ENCODE results near the gene SNX9. TPM values are rescaled to one million over a fixed set of nuclear protein-coding genes. Genes with fewer than 3 reads are reported as not detected.
A peak's percentile ranks its signal among the peaks of the same experiment; 100 is the strongest.
"Not testable (repeated sequence)": the region's sequence is repeated elsewhere in the genome, so short reads cannot be mapped to it uniquely, and the experiment has no call there.

The SNX9 gene
- total RNA-seq, 2 experiments from 2014 or later: 46.6 to 48.5 TPM

GRCh38 chr6:157853902-157854502 lies 31.0 kb downstream of the SNX9 start:
- POLR2A ChIA-PET: no interaction called here

GRCh38 chr6:157855325-157855724 lies 32.3 kb downstream of the SNX9 start:
- ATAC-seq (ENCODE audit: poor library complexity): no peak
- H3K36me3 Mint-ChIP-seq (ENCODE audit: low read depth): peaks cover 48% of the 10 kb centered on the region
- H3K9me3 Mint-ChIP-seq: peaks cover 7% of the 10 kb centered on the region
- peaks cover 79% of the 10 kb centered on the region for H3K4me1 Mint-ChIP-seq (ENCODE audit: low read depth)
- POLR2A ChIA-PET: no interaction called here
- TF ChIP-seq CTCF (IDR thresholded peaks at IDR 0.05): no peak
- Histone ChIP-seq H3K36me3 (ENCODE audit: insufficient read depth, low read length) (no peaks in the 10 kb centered on the region), H3K9me3 (ENCODE audit: control insufficient read depth in 1 of 2, insufficient read depth in 1 of 2, low read length in 2 of 2) (peaks cover 21 to 23% of the 10 kb centered on the region in 2 experiments), H3K27me3 (ENCODE audit: control insufficient read depth in 1 of 2, insufficient read depth in 2 of 2, low read length in 2 of 2) (no peaks in the 10 kb centered on the region), H3K4me1 (ENCODE audit: insufficient read depth, low read length) (peaks cover 11% of the 10 kb centered on the region), H3K27ac (ENCODE audit: low read depth in 1 of 2, low read length in 2 of 2) (no peak overlapping the region), H3K4me3 (ENCODE audit: low read length) (no peak overlapping the region)
- no peak overlapping the region for H3K4me3 Mint-ChIP-seq
- CTCF ChIA-PET: no interaction called here
- no peaks in the 10 kb centered on the region for H3K27me3 Mint-ChIP-seq
- H3K27ac Mint-ChIP-seq: no peak overlapping the region
- intact Hi-C loops (cut with DNase I, micrococcal nuclease): no loop called here
- DNase-seq: no peak

More at GRCh38 chr6:157853902-157854502, 31.0 kb downstream of the SNX9 start:
- Mint-ChIP-seq H3K4me1 (ENCODE audit: low read depth) (peaks cover 79% of the 10 kb centered on the region), H3K9me3 (peaks cover 13% of the 10 kb centered on the region), H3K27ac (no peak overlapping the region), H3K4me3 (no peak overlapping the region), H3K27me3 (no peaks in the 10 kb centered on the region), H3K36me3 (ENCODE audit: low read depth) (peaks cover 61% of the 10 kb centered on the region)
- Histone ChIP-seq H3K27ac (ENCODE audit: low read depth in 1 of 2, low read length in 2 of 2) (no peak overlapping the region), H3K27me3 (ENCODE audit: control insufficient read depth in 1 of 2, insufficient read depth in 2 of 2, low read length in 2 of 2) (no peaks in the 10 kb centered on the region), H3K36me3 (ENCODE audit: insufficient read depth, low read length) (no peaks in the 10 kb centered on the region), H3K4me1 (ENCODE audit: insufficient read depth, low read length) (peaks cover 12% of the 10 kb centered on the region), H3K9me3 (ENCODE audit: control insufficient read depth in 1 of 2, insufficient read depth in 1 of 2, low read length in 2 of 2) (peaks cover 21 to 23% of the 10 kb centered on the region in 2 experiments), H3K4me3 (ENCODE audit: low read length) (no peak overlapping the region)
- no peak for TF ChIP-seq CTCF (IDR thresholded peaks at IDR 0.05)
- ATAC-seq (ENCODE audit: poor library complexity) (no peak), DNase-seq (no peak)
- intact Hi-C loops (cut with DNase I, micrococcal nuclease): no loop called here
- CTCF ChIA-PET: no interaction called here

- H3K27me3 Mint-ChIP-seq; H3K9me3 Mint-ChIP-seq; H3K36me3 ChIP-seq (ENCODE audit: insufficient read depth, low read length); CTCF ChIA-PET; ATAC-seq (ENCODE audit: poor library complexity); POLR2A ChIA-PET; H3K27ac Mint-ChIP-seq; H3K4me3 ChIP-seq (ENCODE audit: low read length); DNase-seq; H3K27me3 ChIP-seq (ENCODE audit: control insufficient read depth in 1 of 2, insufficient read depth in 2 of 2, low read length in 2 of 2); H3K27ac ChIP-seq (ENCODE audit: low read depth in 1 of 2, low read length in 2 of 2); intact Hi-C loops (cut with DNase I, micrococcal nuclease); H3K4me3 Mint-ChIP-seq: not testable (repeated sequence)
- H3K9me3 ChIP-seq (ENCODE audit: control insufficient read depth in 1 of 2, insufficient read depth in 1 of 2, low read length in 2 of 2): peaks cover 20 to 21% of the 10 kb centered on the region in 2 experiments
- H3K4me1 ChIP-seq (ENCODE audit: insufficient read depth, low read length): peaks cover 13% of the 10 kb centered on the region
- Mint-ChIP-seq H3K36me3 (ENCODE audit: low read depth) (peaks cover 44% of the 10 kb centered on the region), H3K4me1 (ENCODE audit: low read depth) (peaks cover 80% of the 10 kb centered on the region)
Observed at GRCh38 chr6:157855804-157856203, 32.8 kb downstream of the SNX9 start.

GRCh38 chr6:157858664-157859063 lies 35.6 kb downstream of the SNX9 start:
- intact Hi-C loops (cut with DNase I, micrococcal nuclease); H3K9me3 Mint-ChIP-seq; CTCF ChIA-PET; DNase-seq; H3K36me3 ChIP-seq (ENCODE audit: insufficient read depth, low read length); ATAC-seq (ENCODE audit: poor library complexity); H3K27ac ChIP-seq (ENCODE audit: low read depth in 1 of 2, low read length in 2 of 2); H3K4me3 ChIP-seq (ENCODE audit: low read length); H3K4me3 Mint-ChIP-seq; H3K27me3 Mint-ChIP-seq; H3K27me3 ChIP-seq (ENCODE audit: control insufficient read depth in 1 of 2, insufficient read depth in 2 of 2, low read length in 2 of 2); POLR2A ChIA-PET; H3K9me3 ChIP-seq (ENCODE audit: control insufficient read depth in 1 of 2, insufficient read depth in 1 of 2, low read length in 2 of 2): not testable (repeated sequence)
- H3K4me1 ChIP-seq (ENCODE audit: insufficient read depth, low read length): peaks cover 13% of the 10 kb centered on the region
- peaks cover 97% of the 10 kb centered on the region for H3K4me1 Mint-ChIP-seq (ENCODE audit: low read depth)
- H3K27ac Mint-ChIP-seq: peak overlapping the region; percentile 8
- H3K36me3 Mint-ChIP-seq (ENCODE audit: low read depth): peaks cover 25% of the 10 kb centered on the region
